Coronary artery (tissue), 2 donors: ENCODE data around the gene FGFR1OP2.

ENCODE experiments used
- DNase-seq: peaks from one replicate; pipeline ENCODE4 v3.0.0-alpha.2; 2017; ENCODE audit warnings: low spot score
- H3K27ac ChIP-seq, 2 donors: fragments of 200-600 bp; sonication (generic); one replicate each; pipeline ENCODE4 v1.5.1; 2016 to 2019
- H3K4me3 ChIP-seq: fragments of 200-600 bp; sonication (generic); 2 replicates; pipeline ENCODE4 v1.5.1; 2016; ENCODE audit warnings: mild to moderate bottlenecking, moderate library complexity
- CTCF ChIP-seq: fragments of 200-600 bp; sonication (generic); IDR thresholded peaks from one replicate; pipeline ENCODE4 v1.5.1; 2019; ENCODE audit warnings: antibody characterized with exemption

FGFR1OP2 gene

GRCh38 chr12:26906704-26907103, 31.6 kb upstream of the FGFR1OP2 start:
- Histone ChIP-seq H3K4me3 (no peak overlapping the region), H3K27ac (no peak overlapping the region)
- DNase-seq, result no peak
- TF ChIP-seq CTCF, result no peak

GRCh38 chr12:26918321-26919215, 19.7 kb upstream of the FGFR1OP2 start:
- no peak for TF ChIP-seq CTCF
- no peak for DNase-seq
- Histone ChIP-seq H3K27ac (no peak overlapping the region), H3K4me3 (no peak overlapping the region)

GRCh38 chr12:26919216-26919555, 19.1 kb upstream of the FGFR1OP2 start:
- no peak for DNase-seq
- TF ChIP-seq CTCF, result no peak
- H3K27ac ChIP-seq, result no peak overlapping the region
- H3K4me3 ChIP-seq, result no peak overlapping the region

GRCh38 chr12:26921886-26922285, 16.4 kb upstream of the FGFR1OP2 start:
- TF ChIP-seq CTCF, result no peak
- DNase-seq, result no peak
- Histone ChIP-seq H3K4me3 (no peak overlapping the region), H3K27ac (no peak overlapping the region)

- DNase-seq, result no peak
- Histone ChIP-seq H3K27ac (no peak overlapping the region), H3K4me3 (no peak overlapping the region)
- no peak for TF ChIP-seq CTCF
Measured at GRCh38 chr12:26928661-26929060, 9.6 kb upstream of the FGFR1OP2 start.

- DNase-seq, result no peak
- no peak for TF ChIP-seq CTCF
- H3K4me3 ChIP-seq, result no peak overlapping the region
- no peak overlapping the region for H3K27ac ChIP-seq
Measured at GRCh38 chr12:26929590-26929989, 8.7 kb upstream of the FGFR1OP2 start.

GRCh38 chr12:26935636-26936378, 2.5 kb upstream of the FGFR1OP2 start:
- TF ChIP-seq CTCF, result no peak
- DNase-seq, result no peak
- H3K27ac ChIP-seq, result no peak overlapping the region
- no peak overlapping the region for H3K4me3 ChIP-seq
